Smooth muscle cell (in vitro differentiated cells): Measurements from ENCODE around the gene MAG. TPM values are rescaled to one million over a fixed set of nuclear protein-coding genes. Genes with fewer than 3 reads are reported as not detected.

ENCODE experiments used
- DNase-seq: peaks from one replicate; lab custom pipeline; 2025; ENCODE audit not compliant: unreplicated experiment; lab: John Stamatoyannopoulos, UW
- H2AFZ ChIP-seq: fragments of 200-600 bp; sonication (generic); 2 replicates; pipeline ENCODE4 v1.6.0; 2016; ENCODE audit warnings: antibody characterized with exemption, low read depth, mild to moderate bottlenecking
- H3F3A ChIP-seq: fragments of 200-600 bp; sonication (generic); 2 replicates; pipeline ENCODE4 v1.6.0; 2017; ENCODE audit warnings: antibody characterized with exemption, low read depth
- H3K27ac ChIP-seq: fragments of 200-600 bp; sonication (generic); 2 replicates; pipeline ENCODE4 v1.5.1; 2016; ENCODE audit warnings: low read depth, mild to moderate bottlenecking
- H3K27me3 ChIP-seq: fragments of 200-600 bp; sonication (generic); 2 replicates; pipeline ENCODE4 v1.6.1; 2016; ENCODE audit warnings: low read depth, mild to moderate bottlenecking
- H3K36me3 ChIP-seq: fragments of 200-600 bp; sonication (generic); 2 replicates; pipeline ENCODE4 v1.5.1; 2016; ENCODE audit warnings: low read depth
- H3K4me1 ChIP-seq: fragments of 200-600 bp; sonication (generic); 2 replicates; pipeline ENCODE4 v1.5.1; 2016; ENCODE audit warnings: low read depth
- H3K4me2 ChIP-seq: fragments of 200-600 bp; sonication (generic); 2 replicates; pipeline ENCODE4 v1.6.0; 2016; ENCODE audit warnings: mild to moderate bottlenecking
- H3K4me3 ChIP-seq: fragments of 200-600 bp; sonication (generic); 2 replicates; pipeline ENCODE4 v1.5.1; 2016; ENCODE audit warnings: mild to moderate bottlenecking
- H3K79me2 ChIP-seq: fragments of 200-600 bp; sonication (generic); 2 replicates; pipeline ENCODE4 v1.6.0; 2016; ENCODE audit warnings: low read depth, mild to moderate bottlenecking
- H3K9ac ChIP-seq: fragments of 200-600 bp; sonication (generic); 2 replicates; pipeline ENCODE4 v1.6.0; 2016; ENCODE audit warnings: low read depth
- H3K9me3 ChIP-seq: fragments of 200-600 bp; sonication (generic); replicated peaks from 2 replicates; pipeline ENCODE4 v1.5.1; 2016; ENCODE audit warnings: low read depth
- H4K20me1 ChIP-seq: fragments of 200-600 bp; sonication (generic); 2 replicates; pipeline ENCODE4 v1.6.0; 2016; ENCODE audit warnings: low read depth
- WGBS: methylation state at CpG from one replicate; pipeline ENCODE4 v1.1.7; 2016; ENCODE audit warnings: low lambda C conversion rate; 5-methylcytosine and 5-hydroxymethylcytosine counted together
- microRNA-seq: library from miRNA; unstranded; fragments of <30 nt; microRNA quantifications from one replicate; pipeline ENCODE4, GENCODE V29; 2016; ENCODE audit warnings: borderline number of aligned reads
- polyA plus RNA-seq: library from polyadenylated mRNA; unstranded; fragments of >200 nt; fragmentation: Nextera tagmentation; extraction: Ambion mirVana; gene quantifications from 2 replicates; pipeline ENCODE4 v1.2.1, GENCODE V29; 2016
- total RNA-seq: library from RNA; depleted of rRNA; stranded (reverse); fragments of >200 nt; gene quantifications from 2 replicates; pipeline ENCODE4 v1.2.3, GENCODE V29; 2014
- TF ChIP-seq, protein P1 (sequence below): fragments of 200-600 bp; sonication (generic); IDR thresholded peaks from 2 replicates; pipeline ENCODE4 v1.5.1; 2017; ENCODE audit warnings: borderline replicate concordance, mild to moderate bottlenecking, antibody characterized with exemption; ENCODE audit not compliant: insufficient read depth, poor library complexity, severe bottlenecking

Gene MAG
- total and polyA plus RNA-seq, 2 experiments from 2014 or later: not detected

DNA sequence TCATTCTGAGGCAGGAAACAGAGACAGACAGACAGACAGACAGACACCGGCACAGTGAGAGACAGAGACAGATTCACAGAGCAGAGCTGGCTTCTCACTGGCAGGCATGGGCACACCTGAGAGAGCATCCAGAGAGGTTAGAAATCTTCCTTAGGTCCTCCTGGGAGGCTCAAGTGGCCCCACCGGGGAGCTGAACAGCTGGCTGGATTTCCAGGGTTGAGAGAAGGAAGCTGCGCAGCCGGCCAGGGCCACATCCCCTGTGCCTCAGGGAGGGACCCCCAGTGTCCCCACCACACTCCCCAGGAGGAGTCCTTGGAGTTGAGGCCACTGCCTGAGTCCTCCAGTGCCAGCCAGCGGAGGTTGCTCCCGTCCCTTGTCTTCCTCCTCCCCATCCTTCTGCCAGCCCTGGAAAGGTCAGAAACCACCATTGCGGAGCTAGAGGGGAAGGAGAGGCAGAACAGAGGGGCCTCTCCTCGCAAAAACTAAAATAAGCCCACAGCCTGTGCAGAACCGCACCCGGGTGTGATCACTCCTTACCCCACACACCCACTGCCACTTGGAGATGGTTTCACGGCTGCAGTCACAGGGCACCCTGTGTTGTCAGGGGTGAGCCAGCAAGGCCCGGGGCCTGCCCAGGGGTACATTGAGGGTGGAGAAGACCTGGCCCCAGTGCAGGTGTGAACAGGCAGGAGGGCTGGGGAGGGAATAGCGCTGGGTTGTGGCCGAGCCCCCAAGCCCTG lies 70.5 kb downstream of the MAG start:
- no peak for DNase-seq
- Histone ChIP-seq H2AFZ (no peak overlapping the region), H4K20me1 (no peaks in the 10 kb centered on the region), H3F3A (no peaks in the 10 kb centered on the region), H3K27ac (no peak overlapping the region), H3K4me3 (no peak overlapping the region), H3K36me3 (no peaks in the 10 kb centered on the region), H3K9ac (no peak overlapping the region), H3K27me3 (no peaks in the 10 kb centered on the region), H3K4me1 (no peaks in the 10 kb centered on the region), H3K4me2 (no peak overlapping the region), H3K79me2 (no peaks in the 10 kb centered on the region), H3K9me3 (no peaks in the 10 kb centered on the region)
- TF ChIP-seq, protein P1, sequence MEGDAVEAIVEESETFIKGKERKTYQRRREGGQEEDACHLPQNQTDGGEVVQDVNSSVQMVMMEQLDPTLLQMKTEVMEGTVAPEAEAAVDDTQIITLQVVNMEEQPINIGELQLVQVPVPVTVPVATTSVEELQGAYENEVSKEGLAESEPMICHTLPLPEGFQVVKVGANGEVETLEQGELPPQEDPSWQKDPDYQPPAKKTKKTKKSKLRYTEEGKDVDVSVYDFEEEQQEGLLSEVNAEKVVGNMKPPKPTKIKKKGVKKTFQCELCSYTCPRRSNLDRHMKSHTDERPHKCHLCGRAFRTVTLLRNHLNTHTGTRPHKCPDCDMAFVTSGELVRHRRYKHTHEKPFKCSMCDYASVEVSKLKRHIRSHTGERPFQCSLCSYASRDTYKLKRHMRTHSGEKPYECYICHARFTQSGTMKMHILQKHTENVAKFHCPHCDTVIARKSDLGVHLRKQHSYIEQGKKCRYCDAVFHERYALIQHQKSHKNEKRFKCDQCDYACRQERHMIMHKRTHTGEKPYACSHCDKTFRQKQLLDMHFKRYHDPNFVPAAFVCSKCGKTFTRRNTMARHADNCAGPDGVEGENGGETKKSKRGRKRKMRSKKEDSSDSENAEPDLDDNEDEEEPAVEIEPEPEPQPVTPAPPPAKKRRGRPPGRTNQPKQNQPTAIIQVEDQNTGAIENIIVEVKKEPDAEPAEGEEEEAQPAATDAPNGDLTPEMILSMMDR: no peak
- WGBS: 87% methylated on average over 7 of the region's 14 CpGs

DNA sequence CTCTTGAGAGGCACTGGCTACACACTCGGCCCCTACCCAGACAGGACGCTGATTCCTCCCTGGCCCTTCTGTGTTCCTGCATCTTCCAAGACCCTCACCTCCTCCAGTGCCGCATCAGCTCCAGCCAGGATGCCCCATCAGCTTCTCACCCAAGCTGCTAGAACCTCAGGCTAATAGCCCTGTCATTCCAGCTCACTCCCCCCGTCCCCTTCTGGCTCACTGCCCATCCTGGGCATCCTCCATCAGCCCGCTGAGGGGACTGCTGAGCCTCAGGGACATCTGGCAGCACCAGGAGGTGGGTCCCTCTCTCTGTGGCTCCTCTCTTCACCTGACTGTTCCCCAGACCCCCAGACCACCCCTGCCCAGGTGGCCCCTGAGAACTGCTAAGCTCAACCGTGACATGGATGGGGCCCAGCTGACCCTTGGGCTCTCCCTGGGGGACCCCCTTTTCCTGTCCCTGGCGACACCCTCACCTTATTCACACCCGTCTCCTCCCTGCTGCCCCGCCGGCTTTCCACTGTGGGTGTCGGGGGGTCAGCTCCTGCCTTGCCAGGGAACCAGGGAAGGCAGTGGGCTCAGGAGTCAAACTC lies 71.1 kb downstream of the MAG start:
- Histone ChIP-seq H3K4me3 (no peak overlapping the region), H4K20me1 (no peaks in the 10 kb centered on the region), H3K36me3 (no peaks in the 10 kb centered on the region), H3K27ac (no peak overlapping the region), H3K9me3 (no peaks in the 10 kb centered on the region), H3K4me1 (no peaks in the 10 kb centered on the region), H3K9ac (no peak overlapping the region), H3K4me2 (no peak overlapping the region), H2AFZ (no peak overlapping the region), H3K79me2 (no peaks in the 10 kb centered on the region), H3K27me3 (no peaks in the 10 kb centered on the region), H3F3A (no peaks in the 10 kb centered on the region)
- 80% methylated on average over 8 of the region's 11 CpGs for WGBS
- no peak for DNase-seq
- TF ChIP-seq, protein P1: no peak

Small RNA genes within 50 kb of the gene (microRNA-seq; reads per million reads assigned to microRNA genes)
- gene MIR5196: not detected

Other genes with a start within 250 kb of the MAG start
- gene FXYD3, start 176.3 kb upstream of the MAG start, total RNA-seq: 26.3 and 37.0 TPM in 2 replicates
- 23.0 and 67.1 TPM in 2 replicates for gene FXYD3, start 176.3 kb upstream of the MAG start, polyA plus RNA-seq
- gene LGI4, start 157.1 kb upstream of the MAG start, total RNA-seq: 0.22 TPM in 1 of 2 replicates, not detected in the other
- gene LGI4, start 157.1 kb upstream of the MAG start, polyA plus RNA-seq: 0.17 and 0.24 TPM in 2 replicates
- 3.2 and 3.5 TPM in 2 replicates for gene FXYD1, start 153.3 kb upstream of the MAG start, total RNA-seq
- gene FXYD1, start 153.3 kb upstream of the MAG start, polyA plus RNA-seq: 2.7 and 3.0 TPM in 2 replicates
- gene FXYD7, start 148.9 kb upstream of the MAG start, total RNA-seq: not detected in 2 replicates
- not detected in 2 replicates for gene FXYD7, start 148.9 kb upstream of the MAG start, polyA plus RNA-seq
- 89.3 and 133 TPM in 2 replicates for gene FXYD5, start 137.4 kb upstream of the MAG start, total RNA-seq
- 205 and 246 TPM in 2 replicates for gene FXYD5, start 137.4 kb upstream of the MAG start, polyA plus RNA-seq
- gene FAM187B, start 63.4 kb upstream of the MAG start, total RNA-seq: not detected in 2 replicates
- not detected in 2 replicates for gene FAM187B, start 63.4 kb upstream of the MAG start, polyA plus RNA-seq
- gene LSR, start 43.2 kb upstream of the MAG start, total RNA-seq: 11.3 and 14.0 TPM in 2 replicates
- gene LSR, start 43.2 kb upstream of the MAG start, polyA plus RNA-seq: 14.2 and 85.3 TPM in 2 replicates
- 30.4 and 34.4 TPM in 2 replicates for gene USF2, start 23.2 kb upstream of the MAG start, total RNA-seq
- gene USF2, start 23.2 kb upstream of the MAG start, polyA plus RNA-seq: 20.0 and 22.7 TPM in 2 replicates
- not detected in 2 replicates for gene HAMP, start 9.6 kb upstream of the MAG start, total RNA-seq
- not detected in 2 replicates for gene HAMP, start 9.6 kb upstream of the MAG start, polyA plus RNA-seq
- gene CD22, start 37.0 kb downstream of the MAG start, total RNA-seq: not detected in 2 replicates
- gene CD22, start 37.0 kb downstream of the MAG start, polyA plus RNA-seq: not detected in 2 replicates
- not detected in 2 replicates for gene FFAR1, start 55.7 kb downstream of the MAG start, total RNA-seq
- not detected in 2 replicates for gene FFAR1, start 55.7 kb downstream of the MAG start, polyA plus RNA-seq
- not detected in 2 replicates for gene FFAR3, start 66.3 kb downstream of the MAG start, total RNA-seq
- not detected in 2 replicates for gene FFAR3, start 66.3 kb downstream of the MAG start, polyA plus RNA-seq
- gene GPR42, start 78.9 kb downstream of the MAG start, total RNA-seq: not detected in 2 replicates
- gene GPR42, start 78.9 kb downstream of the MAG start, polyA plus RNA-seq: not detected in 2 replicates
- not detected in 2 replicates for gene FFAR2, start 156.1 kb downstream of the MAG start, total RNA-seq
- not detected in 2 replicates for gene FFAR2, start 156.1 kb downstream of the MAG start, polyA plus RNA-seq
- gene KRTDAP, start 198.3 kb downstream of the MAG start, total RNA-seq: 203 and 298 TPM in 2 replicates
- 41.7 and 68.3 TPM in 2 replicates for gene KRTDAP, start 198.3 kb downstream of the MAG start, polyA plus RNA-seq
- gene DMKN, start 221.5 kb downstream of the MAG start, total RNA-seq: 46.5 and 132 TPM in 2 replicates
- gene DMKN, start 221.5 kb downstream of the MAG start, polyA plus RNA-seq: 31.2 and 75.4 TPM in 2 replicates
- gene SBSN, start 236.2 kb downstream of the MAG start, total RNA-seq: 14.9 and 19.8 TPM in 2 replicates
- gene SBSN, start 236.2 kb downstream of the MAG start, polyA plus RNA-seq: 4.9 and 11.7 TPM in 2 replicates
- not detected in 2 replicates for gene GAPDHS, start 241.3 kb downstream of the MAG start, total RNA-seq
- 0.16 TPM in 1 of 2 replicates, not detected in the other for gene GAPDHS, start 241.3 kb downstream of the MAG start, polyA plus RNA-seq